HG02981 (cell line): ENCODE measurements around the gene DCN.
"Not testable (repeated sequence)": the region's sequence is repeated elsewhere in the genome, so short reads cannot be mapped to it uniquely, and the experiment has no call there.

Experiments
- ATAC-seq: cut with Tn5 transposase; IDR thresholded peaks from one replicate; pipeline ENCODE4 v1.9.1; 2021; ENCODE audit warnings: mild to moderate bottlenecking, moderate library complexity; ENCODE audit not compliant: unreplicated experiment

The DCN gene

GRCh38 chr12:91182636-91183455 lies at the start of gene DCN:
TSS of gene DCN (minus strand) at chr12:91182817. CDS start at chr12:91178552, 4,265 bp downstream.
- no peak for ATAC-seq

GRCh38 chr12:91230841-91231240 lies 48.2 kb upstream of the DCN start:
- no peak for ATAC-seq

GRCh38 chr12:91226951-91227350 lies 44.3 kb upstream of the DCN start:
- no peak for ATAC-seq

- ATAC-seq, result no peak
Measured at GRCh38 chr12:91225316-91225715, 42.7 kb upstream of the DCN start.

GRCh38 chr12:91224401-91224800 lies 41.8 kb upstream of the DCN start:
- no peak for ATAC-seq

- ATAC-seq, result no peak
Measured at GRCh38 chr12:91222746-91223145, 40.1 kb upstream of the DCN start.

- ATAC-seq, result no peak
Measured at GRCh38 chr12:91219919-91220318, 37.3 kb upstream of the DCN start.

- no peak for ATAC-seq
Measured at GRCh38 chr12:91219511-91219910, 36.9 kb upstream of the DCN start.

GRCh38 chr12:91216871-91217270 lies 34.3 kb upstream of the DCN start:
- ATAC-seq, result no peak

- no peak for ATAC-seq
Measured at GRCh38 chr12:91215940-91216454, 33.4 kb upstream of the DCN start.

GRCh38 chr12:91211866-91212265 lies 29.2 kb upstream of the DCN start:
- ATAC-seq, result no peak

- no peak for ATAC-seq
Measured at GRCh38 chr12:91210618-91211017, 28.0 kb upstream of the DCN start.

- ATAC-seq, result no peak
Measured at GRCh38 chr12:91210144-91210543, 27.5 kb upstream of the DCN start.

- ATAC-seq, result not testable (repeated sequence)
Measured at GRCh38 chr12:91207301-91207700, 24.7 kb upstream of the DCN start.

- no peak for ATAC-seq
Measured at GRCh38 chr12:91205811-91206210, 23.2 kb upstream of the DCN start.

GRCh38 chr12:91204421-91204820 lies 21.8 kb upstream of the DCN start:
- no peak for ATAC-seq

- ATAC-seq, result no peak
Measured at GRCh38 chr12:91203610-91204009, 21.0 kb upstream of the DCN start.

- ATAC-seq, result no peak
Measured at GRCh38 chr12:91202390-91202789, 19.8 kb upstream of the DCN start.

GRCh38 chr12:91196436-91196835 lies 13.8 kb upstream of the DCN start:
- no peak for ATAC-seq

- no peak for ATAC-seq
Measured at GRCh38 chr12:91194500-91194899, 11.9 kb upstream of the DCN start.

- no peak for ATAC-seq
Measured at GRCh38 chr12:91191513-91192111, 9.0 kb upstream of the DCN start.

GRCh38 chr12:91189516-91189915 lies 6.9 kb upstream of the DCN start:
- ATAC-seq, result no peak
